ENCODE data around the gene LRP2.
A peak's percentile ranks its signal among the peaks of the same experiment; 100 is the strongest.
"Not testable (repeated sequence)": the region's sequence is repeated elsewhere in the genome, so short reads cannot be mapped to it uniquely, and the experiment has no call there.

LRP2 gene

DNA sequence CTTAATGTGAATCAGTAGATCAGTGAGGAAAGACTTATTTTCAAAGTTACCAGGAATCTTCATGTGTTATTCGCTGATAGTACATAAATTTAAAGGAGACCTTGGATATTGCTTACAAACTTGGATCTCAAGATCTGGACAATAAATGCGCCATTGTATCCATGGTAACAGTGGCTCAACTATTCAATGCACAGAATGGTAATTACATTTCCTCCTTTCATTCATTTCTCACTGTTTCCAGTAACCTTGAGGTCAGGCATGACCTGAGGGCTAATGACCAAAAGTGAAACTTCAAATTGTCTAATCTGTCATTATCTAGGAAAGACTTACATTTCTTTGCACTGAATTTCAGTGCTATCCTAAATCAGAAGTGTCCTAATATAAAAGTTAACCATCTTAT, 8.1 kb downstream of the LRP2 start:
- DNase-seq, result no peak
- intact Hi-C loops (cut with DNase I), result no loop called here

GRCh38 chr2:169351725-169352124, 10.6 kb downstream of the LRP2 start:
- no peak for DNase-seq
- intact Hi-C loops (cut with DNase I), result no loop called here

- DNase-seq, result no peak
- intact Hi-C loops (cut with DNase I), result no loop called here
Measured at GRCh38 chr2:169349535-169349934, 12.8 kb downstream of the LRP2 start.

- peak in 30 of 42 donors; percentile 3 to 78 (median 38) for DNase-seq
- intact Hi-C loops (cut with DNase I), result no loop called here
Measured at GRCh38 chr2:169348321-169349024, 13.9 kb downstream of the LRP2 start.

DNA sequence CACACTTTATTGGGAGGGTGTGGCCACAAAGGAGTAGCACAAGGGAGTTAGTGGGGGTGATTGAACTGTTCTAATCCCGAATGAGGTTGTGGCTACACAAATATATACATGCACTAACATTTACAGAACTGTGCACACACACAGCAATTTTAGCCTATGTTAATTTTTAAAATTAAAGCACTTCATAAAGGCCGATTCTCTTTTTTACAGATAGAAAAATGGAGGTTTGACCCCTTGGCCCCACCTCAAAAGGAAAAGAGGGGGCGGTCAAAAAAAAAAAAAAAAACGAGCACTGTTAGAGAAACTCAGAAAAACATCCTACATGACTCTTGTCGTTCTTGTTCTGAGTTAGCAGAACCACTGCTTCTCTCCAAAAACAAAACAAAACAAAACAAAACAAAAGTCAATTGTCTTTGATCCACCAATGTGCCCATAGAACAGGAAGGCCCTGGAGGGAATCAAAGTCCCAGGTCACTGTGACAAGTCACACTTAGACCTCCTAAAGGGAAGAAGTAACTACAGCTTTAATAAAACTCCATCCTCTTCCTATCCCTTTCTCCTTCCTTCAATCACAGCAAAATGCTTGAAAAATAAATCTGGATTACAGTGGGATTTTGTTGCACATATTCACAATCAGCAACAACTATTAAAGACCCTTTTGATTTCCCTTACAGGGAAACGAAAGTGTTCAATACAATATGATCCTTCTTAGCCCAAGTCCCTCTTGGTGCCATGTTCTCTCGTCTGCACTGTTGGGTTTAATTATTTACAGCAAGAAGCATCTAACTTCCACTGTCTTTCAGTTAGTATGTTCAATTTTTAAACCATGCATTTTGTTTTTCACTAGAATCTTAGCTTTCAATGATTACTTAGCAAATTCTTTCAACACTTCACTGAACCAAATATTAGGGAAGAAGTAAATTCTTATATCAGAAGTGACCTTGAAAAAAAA, 16.6 kb downstream of the LRP2 start:
- intact Hi-C loops (cut with DNase I), result no loop called here
- DNase-seq, result peak in 3 of 42 donors; percentile 23 to 41 (median 29)

DNA sequence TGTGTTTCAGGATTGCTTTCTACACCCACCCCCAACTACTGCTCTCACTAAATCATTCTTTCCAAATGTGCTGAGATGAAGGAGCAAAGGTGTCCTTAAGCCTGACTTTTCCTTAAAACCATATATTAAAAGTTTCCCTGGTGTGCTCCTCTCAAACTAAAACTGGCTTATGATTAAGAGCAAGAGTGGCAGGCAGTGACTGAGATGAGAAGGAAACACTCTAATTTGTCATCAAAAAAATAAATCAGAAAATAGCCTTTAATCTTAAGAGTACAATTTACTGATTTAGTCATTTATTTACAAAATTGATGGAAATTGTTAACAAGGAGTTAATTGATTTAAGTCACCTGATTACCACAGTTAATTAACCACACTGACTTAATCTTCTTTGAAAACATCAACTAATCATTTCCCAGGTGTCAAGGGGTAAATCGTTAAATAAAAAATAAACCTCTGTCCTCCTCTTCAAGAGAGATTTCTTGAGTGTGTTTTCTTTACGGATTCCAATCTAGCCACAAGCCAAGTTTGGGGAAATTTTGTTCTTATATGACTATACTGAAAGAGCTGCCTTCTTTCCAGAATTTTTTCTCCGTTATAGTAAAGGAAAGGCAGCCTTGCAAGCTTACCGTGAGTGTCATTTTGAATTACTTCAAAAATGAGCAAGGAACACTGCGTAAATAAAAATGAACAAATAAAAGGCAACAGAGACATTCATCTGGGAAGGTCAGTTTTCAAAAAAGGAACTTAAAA, 17.4 kb downstream of the LRP2 start:
- no peak for DNase-seq
- intact Hi-C loops (cut with DNase I), result no loop called here

- DNase-seq, result no peak
- intact Hi-C loops (cut with DNase I), result no loop called here
Measured at GRCh38 chr2:169343202-169343601, 19.1 kb downstream of the LRP2 start.

DNA sequence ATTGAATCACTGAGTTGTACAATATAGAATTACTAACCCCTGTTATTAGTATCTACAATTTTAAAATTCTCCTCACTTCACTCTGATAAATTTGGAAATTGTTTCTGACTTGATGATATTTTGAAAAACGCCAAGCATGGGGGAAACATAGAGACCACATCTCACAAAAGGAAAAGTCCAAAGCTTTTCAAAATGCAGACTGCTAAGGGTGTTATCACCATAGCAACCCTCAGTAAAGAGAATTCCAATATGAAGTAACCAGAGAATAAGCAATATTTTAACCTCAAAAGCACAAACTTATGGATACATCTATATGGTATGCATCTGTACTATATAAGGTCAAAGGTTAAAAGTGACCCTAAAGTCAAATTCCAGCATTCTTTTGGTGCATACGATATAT, 22.7 kb downstream of the LRP2 start:
- intact Hi-C loops (cut with DNase I), result no loop called here
- no peak for DNase-seq

DNA sequence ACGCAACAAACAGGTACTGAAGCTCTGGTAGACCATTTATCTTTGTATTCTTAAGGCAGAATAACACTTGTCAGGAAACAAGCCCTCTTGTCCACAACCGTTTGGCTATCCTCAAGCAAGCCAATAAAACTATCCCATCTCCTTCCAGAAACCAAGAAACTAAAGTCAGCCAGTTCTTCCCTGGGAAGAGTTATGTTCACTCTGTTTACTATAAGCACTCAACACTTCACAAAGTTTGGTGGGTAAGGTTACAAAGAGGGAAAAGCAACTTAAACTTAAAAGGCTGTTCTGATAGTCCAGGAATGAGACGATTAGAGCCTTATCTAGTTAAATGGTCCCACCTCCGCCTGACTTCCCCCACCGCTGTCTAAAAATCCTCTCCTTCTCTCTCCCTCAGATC, 25.6 kb downstream of the LRP2 start:
- intact Hi-C loops (cut with DNase I), result no loop called here
- no peak for DNase-seq

DNA sequence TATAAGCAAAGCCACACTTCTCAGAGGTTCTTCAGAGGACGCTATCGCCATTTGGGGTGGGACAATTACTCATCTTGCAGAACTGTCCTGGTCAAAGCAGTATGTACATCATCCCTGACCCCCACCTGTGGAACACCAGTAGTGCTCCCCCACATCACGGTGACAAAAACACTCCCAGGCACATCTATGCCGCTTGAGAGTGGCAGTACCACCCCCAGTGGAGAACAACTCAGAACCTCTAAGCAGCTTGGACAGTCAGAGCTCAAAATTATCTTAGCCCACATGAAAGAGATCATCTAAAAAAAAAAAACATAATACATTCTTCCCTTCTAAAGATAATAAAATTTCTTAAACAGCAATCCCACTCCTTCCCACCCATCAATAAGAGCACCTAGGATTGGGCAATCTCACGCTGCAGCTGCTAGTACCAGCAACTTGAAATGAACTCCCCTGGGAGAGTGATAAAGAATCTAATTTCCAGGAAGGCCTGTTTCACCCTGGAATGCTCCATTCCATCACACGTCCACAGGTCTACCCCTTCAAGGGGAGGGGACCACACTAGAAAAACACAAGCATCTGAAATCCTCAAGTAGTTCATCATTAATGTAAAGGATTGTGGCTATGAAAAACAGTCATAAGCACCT, 31.7 kb downstream of the LRP2 start:
- intact Hi-C loops (cut with DNase I), result no loop called here
- no peak for DNase-seq

GRCh38 chr2:169329688-169330554, 32.4 kb downstream of the LRP2 start:
- no peak for DNase-seq
- intact Hi-C loops (cut with DNase I), result no loop called here

DNA sequence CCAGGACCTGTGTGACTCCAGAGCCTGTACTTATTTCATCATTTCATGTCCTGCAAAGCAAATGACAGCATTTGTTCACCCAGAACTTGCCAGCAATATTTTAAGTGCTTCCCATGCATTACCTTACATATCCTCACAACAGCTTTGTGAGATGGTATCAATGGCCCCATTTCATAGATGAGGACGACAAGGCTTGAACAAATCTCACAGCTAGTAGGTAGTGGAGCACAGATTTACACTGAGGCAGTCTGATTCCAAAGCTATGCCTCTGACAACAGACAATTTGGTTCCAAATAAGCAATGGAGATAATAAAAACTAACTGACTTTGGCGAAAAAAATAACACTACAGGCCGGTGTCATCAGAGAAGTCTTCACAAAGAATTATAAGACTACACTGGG, 33.5 kb downstream of the LRP2 start:
- intact Hi-C loops (cut with DNase I), result no loop called here
- DNase-seq, result no peak

DNA sequence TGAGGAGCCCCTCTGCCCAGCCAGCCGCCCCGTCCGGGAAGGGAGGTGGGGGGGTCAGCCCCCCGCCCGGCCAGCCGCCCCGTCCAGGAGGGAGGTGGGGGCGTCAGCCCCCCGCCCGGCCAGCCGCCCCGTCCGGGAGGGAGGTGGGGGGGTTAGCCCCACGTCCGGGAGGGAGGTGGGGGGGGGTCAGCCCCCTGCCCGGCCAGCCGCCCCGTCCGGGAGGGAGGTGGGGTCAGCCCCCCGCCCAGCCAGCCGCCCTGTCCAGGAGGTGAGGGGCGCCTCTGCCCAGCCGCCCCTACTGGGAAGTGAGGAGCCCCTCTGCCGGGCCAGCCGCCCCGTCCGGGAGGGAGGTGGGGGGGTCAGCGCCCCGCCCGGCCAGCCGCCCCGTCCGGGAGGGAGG, 34.5 kb downstream of the LRP2 start:
- intact Hi-C loops (cut with DNase I); DNase-seq: not testable (repeated sequence)

GRCh38 chr2:169325886-169326285, 36.4 kb downstream of the LRP2 start:
- intact Hi-C loops (cut with DNase I); DNase-seq: not testable (repeated sequence)

GRCh38 chr2:169324581-169325260, 37.6 kb downstream of the LRP2 start:
- intact Hi-C loops (cut with DNase I), result no loop called here
- no peak for DNase-seq

DNA sequence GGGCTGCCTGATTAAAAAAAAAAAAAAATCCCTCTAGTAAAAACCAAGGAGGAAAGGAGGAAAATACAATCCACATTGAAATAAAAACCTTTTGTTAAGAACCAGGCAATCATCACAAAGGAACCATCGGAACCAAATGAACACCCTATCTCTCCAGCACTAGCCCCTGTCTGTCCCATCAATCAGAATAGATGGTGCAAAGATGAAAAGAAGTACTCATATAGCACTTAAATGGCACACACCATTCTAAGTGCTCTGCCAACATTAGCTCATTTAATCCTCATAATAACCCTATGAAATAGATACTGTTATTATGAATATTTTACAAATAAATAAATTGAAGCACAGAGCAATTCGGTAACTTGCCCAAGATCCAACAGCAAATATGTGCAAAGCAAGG, 38.5 kb downstream of the LRP2 start:
- no peak for DNase-seq
- intact Hi-C loops (cut with DNase I), result no loop called here

GRCh38 chr2:169320561-169320960, 41.8 kb downstream of the LRP2 start:
- intact Hi-C loops (cut with DNase I), result no loop called here

DNA sequence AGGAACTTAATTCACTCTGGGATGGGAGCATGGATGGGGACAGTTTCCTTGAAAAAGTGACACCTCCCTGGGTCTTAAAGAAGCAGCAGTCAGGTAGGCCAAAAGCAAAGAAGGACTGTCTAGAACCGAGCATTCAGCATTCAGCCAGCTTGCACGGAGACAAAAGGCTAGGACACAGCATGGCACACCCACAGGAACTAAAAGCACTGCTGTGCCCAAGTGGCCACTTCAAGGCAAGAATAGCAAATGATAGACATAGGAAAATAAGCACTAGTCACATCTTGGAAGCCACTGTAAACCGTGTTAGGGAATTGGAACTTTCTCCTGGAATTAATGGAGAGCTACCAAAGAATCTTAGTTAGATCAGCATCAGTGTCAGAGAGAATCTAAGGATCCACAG, 47.0 kb downstream of the LRP2 start:
- no peak for DNase-seq
- intact Hi-C loops (cut with DNase I), result no loop called here

More at GRCh38 chr2:169320561-169320960, 41.8 kb downstream of the LRP2 start:
- DNase-seq, result no peak

All from head of caudate nucleus (tissue), 42 donors.